SK-N-SH (cell line): Measurements from ENCODE around the gene AHNAK. TPM values are rescaled to one million over a fixed set of nuclear protein-coding genes. Genes with fewer than 3 reads are reported as not detected.

Experiments
- CTCF ChIA-PET: fragments of 300-600, 350-600 bp; formaldehyde crosslinking; extraction: SDS; loops from one replicate; lab custom pipeline; 2021; lab: Yijun Ruan, JAX
- POLR2A ChIA-PET: fragments of 350-600 bp; sonication (Branson Sonifier 250); formaldehyde crosslinking; extraction: SDS; loops from one replicate; lab custom pipeline; 2020; ENCODE audit warnings: antibody characterized with exemption, inconsistent platforms; lab: Yijun Ruan, JAX
- DNase-seq: peaks from one replicate; pipeline ENCODE4 v3.0.0; 2012
- H2AFZ ChIP-seq: fragments of 200-600 bp; sonication (generic); 2 replicates; pipeline ENCODE4 v1.8.1; 2016; ENCODE audit warnings: antibody characterized with exemption, mild to moderate bottlenecking, low read depth
- H3F3A ChIP-seq: fragments of 200-600 bp; sonication (generic); replicated peaks from 2 replicates; pipeline ENCODE3; 2016; ENCODE audit warnings: antibody characterized with exemption, mild to moderate bottlenecking; ENCODE audit not compliant: insufficient read depth
- H3K27ac ChIP-seq, 2 experiments: fragments of 200-500 bp in 1 of 2; fragments of 200-600 bp in 1 of 2; sonication (Bioruptor generic) in 1 of 2; sonication (generic), shearing (Covaris generic) in 1 of 2; 2 replicates each; pipeline versions ENCODE4 v1.5.1 to v1.6.1; 2014 to 2016; ENCODE audit warnings: low read depth in 2 of 2, inconsistent platforms in 1 of 2, low read length in 1 of 2, mild to moderate bottlenecking in 1 of 2, mixed read lengths in 1 of 2
- H3K27me3 ChIP-seq: fragments of 200-600 bp; sonication (generic), shearing (Covaris generic); 2 replicates; pipeline ENCODE4 v1.6.1; 2016; ENCODE audit warnings: mixed run types; ENCODE audit not compliant: insufficient read depth
- H3K36me3 ChIP-seq, 2 experiments: fragments of 200-500 bp in 1 of 2; fragments of 200-600 bp in 1 of 2; sonication (Bioruptor generic) in 1 of 2; sonication (generic) in 1 of 2; replicated peaks in 1 of 2; 2 replicates each; pipeline versions ENCODE3 to v1.5.1; 2014 to 2016; ENCODE audit warnings: low read length in 1 of 2, mild to moderate bottlenecking in 1 of 2; ENCODE audit not compliant: insufficient read depth in 2 of 2, control insufficient read depth in 1 of 2
- H3K4me1 ChIP-seq, 2 experiments: fragments of 200-500 bp in 1 of 2; fragments of 200-600 bp in 1 of 2; sonication (Bioruptor generic) in 1 of 2; sonication (generic), shearing (Covaris generic) in 1 of 2; 2 replicates each; pipeline versions ENCODE4 v1.5.1 to v1.6.1; 2014 to 2016; ENCODE audit warnings: low read depth in 1 of 2, low read length in 1 of 2, mixed run types in 1 of 2; ENCODE audit not compliant: insufficient read depth in 2 of 2, control insufficient read depth in 1 of 2
- H3K4me2 ChIP-seq: fragments of 200-600 bp; sonication (generic), shearing (Covaris generic); 2 replicates; pipeline ENCODE4 v1.6.1; 2017; ENCODE audit warnings: mixed run types
- H3K4me3 ChIP-seq, 2 experiments: fragments of 200-500 bp in 1 of 2; fragments of 200-600 bp in 1 of 2; sonication (Bioruptor generic) in 1 of 2; sonication (generic), shearing (Covaris generic) in 1 of 2; 2 replicates each; pipeline versions ENCODE4 v1.5.1 to v1.8.1; 2014 to 2016; ENCODE audit warnings: low read depth in 2 of 2, inconsistent platforms in 1 of 2, low read length in 1 of 2, mild to moderate bottlenecking in 1 of 2, mixed read lengths in 1 of 2, moderate library complexity in 1 of 2
- H3K79me2 ChIP-seq: fragments of 200-600 bp; sonication (generic); 2 replicates; pipeline ENCODE4 v1.8.1; 2017; ENCODE audit warnings: mild to moderate bottlenecking; ENCODE audit not compliant: insufficient read depth
- H3K9ac ChIP-seq: fragments of 200-600 bp; sonication (generic); 2 replicates; pipeline ENCODE4 v1.6.1; 2017; ENCODE audit warnings: mixed run types
- H3K9me2 ChIP-seq: fragments of 200-600 bp; sonication (generic); 2 replicates; pipeline ENCODE4 v1.6.1; 2017; ENCODE audit warnings: mixed run types
- H3K9me3 ChIP-seq: fragments of 200-600 bp; sonication (generic); 2 replicates; pipeline ENCODE4 v1.6.1; 2017; ENCODE audit warnings: mixed run types, mild to moderate bottlenecking, moderate library complexity
- H4K20me1 ChIP-seq: fragments of 200-600 bp; sonication (generic); 2 replicates; pipeline ENCODE4 v1.6.1; 2017; ENCODE audit warnings: mild to moderate bottlenecking, mixed run types; ENCODE audit not compliant: insufficient read depth
- CHD2 ChIP-seq: fragments of 150-350 bp; IDR thresholded peaks from 2 replicates; pipeline ENCODE4 v1.6.1; 2018; ENCODE audit warnings: low read length; ENCODE audit not compliant: partially characterized antibody
- EP300 ChIP-seq, 2 experiments: IDR thresholded peaks; 2 replicates each; pipeline versions ENCODE4 v1.4.0 to v1.6.1; 2012; ENCODE audit warnings: borderline replicate concordance in 1 of 2, low read depth in 1 of 2, low read length in 1 of 2
- EZH2phosphoT487 ChIP-seq: fragments of 200-600 bp; sonication (generic); IDR thresholded peaks from 2 replicates; pipeline ENCODE4 v1.6.1; 2017; ENCODE audit warnings: low read depth, mixed run types, mild to moderate bottlenecking, antibody characterized with exemption, moderate library complexity, borderline replicate concordance
- FOSL2 ChIP-seq: IDR thresholded peaks from 2 replicates; pipeline ENCODE4 v1.4.0; 2012; ENCODE audit warnings: low read depth, mild to moderate bottlenecking, moderate library complexity, borderline replicate concordance
- FOXJ3 ChIP-seq: sonication (generic); formaldehyde crosslinking; IDR thresholded peaks from 2 replicates; pipeline ENCODE4 v1.5.1; 2020; ENCODE audit warnings: mild to moderate bottlenecking, missing genetic modification reagents
- FOXM1 ChIP-seq: IDR thresholded peaks from 2 replicates; pipeline ENCODE4 v1.4.0; 2012; ENCODE audit warnings: low read depth, mild to moderate bottlenecking
- JUND ChIP-seq: IDR thresholded peaks from 2 replicates; pipeline ENCODE4 v1.4.0; 2012
- MEF2A ChIP-seq: IDR thresholded peaks from 2 replicates; pipeline ENCODE4 v1.4.0; 2012; ENCODE audit warnings: low read depth, borderline replicate concordance
- POLR2AphosphoS5 ChIP-seq: IDR thresholded peaks from 2 replicates; pipeline ENCODE4 v1.6.1; 2012; ENCODE audit warnings: low read depth, low read length
- RCOR1 ChIP-seq: fragments of 150-350 bp; IDR thresholded peaks from 2 replicates; pipeline ENCODE4 v1.6.1; 2017; ENCODE audit warnings: antibody characterized with exemption, low read length
- RXRA ChIP-seq: IDR thresholded peaks from 2 replicates; pipeline ENCODE4 v1.4.0; 2012; ENCODE audit warnings: low read depth, mild to moderate bottlenecking, borderline replicate concordance
- TCF12 ChIP-seq: IDR thresholded peaks from 2 replicates; pipeline ENCODE4 v1.4.0; 2012
- TEAD4 ChIP-seq: IDR thresholded peaks from 2 replicates; pipeline ENCODE4 v1.4.0; 2012; ENCODE audit warnings: mild to moderate bottlenecking, borderline replicate concordance; ENCODE audit not compliant: insufficient read depth
- WGBS: methylation state at CpG from one replicate; pipeline ENCODE4 v1.1.6; 2017; ENCODE audit warnings: low lambda C conversion rate; 5-methylcytosine and 5-hydroxymethylcytosine counted together
- polyA plus RNA-seq, 3 experiments: library from polyadenylated mRNA; depleted of rRNA; stranded (reverse); fragments of >200 nt; gene quantifications; 2 replicates each; pipeline ENCODE4 v1.2.3, GENCODE V29; 2012
- TF ChIP-seq, protein P1 (sequence below): IDR thresholded peaks from 2 replicates; pipeline ENCODE4 v1.4.0; 2012; ENCODE audit warnings: low read depth
- TF ChIP-seq, protein P2 (sequence below): IDR thresholded peaks from 2 replicates; pipeline ENCODE4 v1.6.1; 2012; ENCODE audit warnings: mild to moderate bottlenecking, low read depth, low read length, moderate library complexity
- TF ChIP-seq, protein P3 (sequence below): IDR thresholded peaks from 2 replicates; pipeline ENCODE4; 2012

Gene AHNAK
- polyA plus RNA-seq, 1 of the 3 experiments (the other 2 are of a cell fraction): 57.8 TPM

DNA sequence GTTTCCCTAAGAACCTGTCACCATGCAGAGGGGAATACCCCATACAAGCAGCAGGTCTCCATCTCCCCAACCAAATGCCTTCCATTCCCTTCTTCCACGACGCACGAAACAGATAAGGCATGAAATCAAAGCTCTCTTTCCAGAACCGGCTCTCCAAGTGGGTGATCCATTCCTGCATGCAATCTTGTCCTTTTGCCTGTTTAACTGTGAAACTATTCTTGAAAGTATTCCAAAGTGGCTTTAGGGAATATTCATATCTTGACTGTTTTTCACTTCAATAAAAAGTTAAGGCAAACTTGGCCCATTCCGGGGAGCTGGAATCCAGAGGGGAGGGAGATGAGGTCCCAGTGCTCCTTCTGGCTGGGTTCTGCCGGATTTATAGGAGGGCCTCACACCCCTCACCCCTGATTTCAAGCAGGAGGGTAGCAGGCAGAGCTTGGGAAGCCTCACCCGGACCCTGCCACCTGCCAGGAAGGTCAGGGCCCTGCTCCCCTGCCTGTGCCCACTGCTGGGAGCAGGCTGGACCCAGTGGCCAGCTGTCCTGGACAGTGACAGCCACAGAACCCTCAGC lies 66.9 kb downstream of the AHNAK start:
- no peaks in the 10 kb centered on the region for H3K27me3 ChIP-seq
- no peak overlapping the region for H3K27ac ChIP-seq
- no peaks in the 10 kb centered on the region for H3K36me3 ChIP-seq
- H3K4me2 ChIP-seq: no peak overlapping the region
- no peaks in the 10 kb centered on the region for H4K20me1 ChIP-seq
- H3F3A ChIP-seq: no peaks in the 10 kb centered on the region
- no peaks in the 10 kb centered on the region for H3K79me2 ChIP-seq
- TF ChIP-seq FOXM1 (no peak), POLR2AphosphoS5 (no peak), FOSL2 (no peak), MEF2A (no peak), EZH2phosphoT487 (no peak), TCF12 (no peak), JUND (no peak), EP300 (IDR thresholded peaks at IDR 0.05; ENCODE audit: borderline replicate concordance in 1 of 2, low read depth in 1 of 2, low read length in 1 of 2) (no peak), TEAD4 (no peak), RCOR1 (no peak), RXRA (no peak), CHD2 (no peak), FOXJ3 (CRISPR knock-in tag) (no peak)
- TF ChIP-seq, protein P1, sequence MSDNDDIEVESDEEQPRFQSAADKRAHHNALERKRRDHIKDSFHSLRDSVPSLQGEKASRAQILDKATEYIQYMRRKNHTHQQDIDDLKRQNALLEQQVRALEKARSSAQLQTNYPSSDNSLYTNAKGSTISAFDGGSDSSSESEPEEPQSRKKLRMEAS: no peak
- TF ChIP-seq, protein P2, sequence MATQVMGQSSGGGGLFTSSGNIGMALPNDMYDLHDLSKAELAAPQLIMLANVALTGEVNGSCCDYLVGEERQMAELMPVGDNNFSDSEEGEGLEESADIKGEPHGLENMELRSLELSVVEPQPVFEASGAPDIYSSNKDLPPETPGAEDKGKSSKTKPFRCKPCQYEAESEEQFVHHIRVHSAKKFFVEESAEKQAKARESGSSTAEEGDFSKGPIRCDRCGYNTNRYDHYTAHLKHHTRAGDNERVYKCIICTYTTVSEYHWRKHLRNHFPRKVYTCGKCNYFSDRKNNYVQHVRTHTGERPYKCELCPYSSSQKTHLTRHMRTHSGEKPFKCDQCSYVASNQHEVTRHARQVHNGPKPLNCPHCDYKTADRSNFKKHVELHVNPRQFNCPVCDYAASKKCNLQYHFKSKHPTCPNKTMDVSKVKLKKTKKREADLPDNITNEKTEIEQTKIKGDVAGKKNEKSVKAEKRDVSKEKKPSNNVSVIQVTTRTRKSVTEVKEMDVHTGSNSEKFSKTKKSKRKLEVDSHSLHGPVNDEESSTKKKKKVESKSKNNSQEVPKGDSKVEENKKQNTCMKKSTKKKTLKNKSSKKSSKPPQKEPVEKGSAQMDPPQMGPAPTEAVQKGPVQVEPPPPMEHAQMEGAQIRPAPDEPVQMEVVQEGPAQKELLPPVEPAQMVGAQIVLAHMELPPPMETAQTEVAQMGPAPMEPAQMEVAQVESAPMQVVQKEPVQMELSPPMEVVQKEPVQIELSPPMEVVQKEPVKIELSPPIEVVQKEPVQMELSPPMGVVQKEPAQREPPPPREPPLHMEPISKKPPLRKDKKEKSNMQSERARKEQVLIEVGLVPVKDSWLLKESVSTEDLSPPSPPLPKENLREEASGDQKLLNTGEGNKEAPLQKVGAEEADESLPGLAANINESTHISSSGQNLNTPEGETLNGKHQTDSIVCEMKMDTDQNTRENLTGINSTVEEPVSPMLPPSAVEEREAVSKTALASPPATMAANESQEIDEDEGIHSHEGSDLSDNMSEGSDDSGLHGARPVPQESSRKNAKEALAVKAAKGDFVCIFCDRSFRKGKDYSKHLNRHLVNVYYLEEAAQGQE: no peak
- TF ChIP-seq, protein P3, sequence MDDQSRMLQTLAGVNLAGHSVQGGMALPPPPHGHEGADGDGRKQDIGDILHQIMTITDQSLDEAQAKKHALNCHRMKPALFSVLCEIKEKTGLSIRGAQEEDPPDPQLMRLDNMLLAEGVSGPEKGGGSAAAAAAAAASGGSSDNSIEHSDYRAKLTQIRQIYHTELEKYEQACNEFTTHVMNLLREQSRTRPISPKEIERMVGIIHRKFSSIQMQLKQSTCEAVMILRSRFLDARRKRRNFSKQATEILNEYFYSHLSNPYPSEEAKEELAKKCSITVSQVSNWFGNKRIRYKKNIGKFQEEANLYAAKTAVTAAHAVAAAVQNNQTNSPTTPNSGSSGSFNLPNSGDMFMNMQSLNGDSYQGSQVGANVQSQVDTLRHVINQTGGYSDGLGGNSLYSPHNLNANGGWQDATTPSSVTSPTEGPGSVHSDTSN: no peak
- no peaks in the 10 kb centered on the region for H3K4me1 ChIP-seq
- ChIA-PET POLR2A (no interaction called here), CTCF (interaction anchor here (1.2 kb wide), 1 partner anchor 63 kb away, joined by 3 read pairs; no protein-coding TSS in a partner anchor)
- no peak for DNase-seq
- H3K9me3 ChIP-seq: no peaks in the 10 kb centered on the region
- H3K9ac ChIP-seq: no peak overlapping the region
- H3K9me2 ChIP-seq: no peaks in the 10 kb centered on the region
- H3K4me3 ChIP-seq: no peak overlapping the region
- WGBS: 93% methylated on average over 6 of the region's 7 CpGs
- H2AFZ ChIP-seq: no peak overlapping the region
